CD4-positive, alpha-beta T cell treated with Interleukin-15 for 4 hours (primary cell): Measurements from ENCODE around the gene KIAA0232.
"Not testable (repeated sequence)": the region's sequence is repeated elsewhere in the genome, so short reads cannot be mapped to it uniquely, and the experiment has no call there.

ENCODE experiments used
- DNase-seq: peaks from one replicate; pipeline ENCODE4 v3.0.0-alpha.2; 2020; ENCODE audit warnings: low spot score

The KIAA0232 gene

GRCh38 chr4:6905516-6906445 lies 123.3 kb downstream of the KIAA0232 start:
- DNase-seq: no peak

- DNase-seq: not testable (repeated sequence)
Observed at GRCh38 chr4:6906486-6906885, 124.0 kb downstream of the KIAA0232 start.

GRCh38 chr4:6907658-6908191 lies 125.2 kb downstream of the KIAA0232 start:
- no peak for DNase-seq

- DNase-seq: no peak
Observed at GRCh38 chr4:6908432-6909112, 126.0 kb downstream of the KIAA0232 start.

GRCh38 chr4:6909113-6909969 lies 126.8 kb downstream of the KIAA0232 start, which contains the start of gene TBC1D14:
TBC1D14 (plus strand) TSS chr4:6909826; CDS start chr4:6923390, 13,564 bp downstream.
- peak; percentile 86 for DNase-seq

- DNase-seq: no peak
Observed at GRCh38 chr4:6909970-6910339, 127.4 kb downstream of the KIAA0232 start.

- no peak for DNase-seq
Observed at GRCh38 chr4:6910340-6910959, 127.9 kb downstream of the KIAA0232 start.

GRCh38 chr4:6910960-6911874 lies 128.7 kb downstream of the KIAA0232 start:
- DNase-seq: no peak

GRCh38 chr4:6911917-6912316 lies 129.4 kb downstream of the KIAA0232 start:
- not testable (repeated sequence) for DNase-seq

- no peak for DNase-seq
Observed at GRCh38 chr4:6912441-6912840, 129.9 kb downstream of the KIAA0232 start.

- no peak for DNase-seq
Observed at GRCh38 chr4:6913350-6913905, 130.9 kb downstream of the KIAA0232 start.

- DNase-seq: no peak
Observed at GRCh38 chr4:6914448-6914847, 131.9 kb downstream of the KIAA0232 start.

GRCh38 chr4:6915041-6916005 lies 132.8 kb downstream of the KIAA0232 start:
- DNase-seq: no peak

- DNase-seq: no peak
Observed at GRCh38 chr4:6916069-6916586, 133.6 kb downstream of the KIAA0232 start.

- peak; percentile 78 for DNase-seq
Observed at GRCh38 chr4:6916587-6917460, 134.3 kb downstream of the KIAA0232 start.

- DNase-seq: peak; percentile 31
Observed at GRCh38 chr4:6917461-6918271, 135.1 kb downstream of the KIAA0232 start.

GRCh38 chr4:6918338-6918737 lies 135.8 kb downstream of the KIAA0232 start:
- peak; percentile 33 for DNase-seq
